Heart left ventricle (tissue), 13 donors: Measurements from ENCODE around the gene PEX3.

Experiments
- CTCF ChIP-seq, 12 donors: fragments of 200-600 bp; sonication (generic) in 4 of 12; IDR thresholded peaks; one replicate each; pipeline versions ENCODE4 v1.5.0 to v1.8.0; 2018 to 2022; ENCODE audit warnings: antibody characterized with exemption in 12 of 12, mild to moderate bottlenecking in 5 of 12
- POLR2A ChIP-seq, 2 donors: fragments of 450-650 bp; IDR thresholded peaks; one replicate each; pipeline ENCODE4 v1.6.1; 2017; ENCODE audit warnings: antibody characterized with exemption in 2 of 2, mild to moderate bottlenecking in 2 of 2, moderate library complexity in 2 of 2
- donor health status: ischemic (EF 13 %, LVEDD 7.1; RV severe dilation, severe dysfunction).
- donor health status: DM: no; HTN: yes; CAD: no.
- donor health status: DM: no; HTN: no; CAD: no.
- donor health status: ischemic (EF 25% LVEDD 6.9; RV normal size, moderate dysfunction).
- donor health status: ischemic (EF 25% LVEDD 5.7; RV mildly dilated, moderate dysfunction).
- donor health status: ischemic (EF 35%, LVEDD 5.7; RV mildly dilated, moderate dysfunction).
- donor health status: nonischemic (EF 11% LVEDD 7.7; RV severe dilation, severe dysfunction).
- donor health status: DM: yes; HTN: yes; CAD: no.
- donor health status: PGD.
- donor health status: ischemic (EF 29% LVEDD 5.4; RV normal size, mild dysfunction).
- donor health status: nonischemic (EF 23%, LVEDD 6.1; RV moderate dilation, normal function).

GRCh38 chr6:143405373-143406154 is 45.0 kb upstream of the PEX3 start:
- TF ChIP-seq CTCF (IDR thresholded peaks at IDR 0.05) (no peak), POLR2A (IDR thresholded peaks at IDR 0.05) (no peak)
